MG63 (cell line): ENCODE measurements around the gene GJB4. TPM values are rescaled to one million over a fixed set of nuclear protein-coding genes. Genes with fewer than 3 reads are reported as not detected.
"Not testable (repeated sequence)": the region's sequence is repeated elsewhere in the genome, so short reads cannot be mapped to it uniquely, and the experiment has no call there.

Experiments
- DNase-seq: peaks from one replicate; pipeline ENCODE4 v3.0.0-alpha.2; 2020
- H3K27me3 ChIP-seq: fragments of 250-450 bp; sonication (Bioruptor Pico); 2 replicates; pipeline ENCODE4 v1.5.1; 2020; ENCODE audit warnings: mild to moderate bottlenecking, moderate library complexity
- H3K36me3 ChIP-seq: fragments of 250-450 bp; sonication (Bioruptor Pico); 2 replicates; pipeline ENCODE4 v1.5.1; 2020; ENCODE audit warnings: mild to moderate bottlenecking, moderate library complexity
- H3K4me3 ChIP-seq: fragments of 250-450 bp; sonication (Bioruptor Pico); 2 replicates; pipeline ENCODE4 v1.5.1; 2020; ENCODE audit warnings: mild to moderate bottlenecking, moderate library complexity
- H3K9me3 ChIP-seq: fragments of 250-450 bp; sonication (Bioruptor Pico); 2 replicates; pipeline ENCODE4 v1.5.1; 2020; ENCODE audit warnings: mild to moderate bottlenecking, moderate library complexity
- total RNA-seq: library from RNA; depleted of rRNA; stranded (reverse); fragments of >200 nt; shearing (Covaris generic); gene quantifications from 2 replicates; pipeline ENCODE4 v1.2.3, GENCODE V29; 2014; ENCODE audit warnings: low replicate concordance

GJB4 gene
- total RNA-seq, 1 experiment from 2014 or later: not detected

DNA sequence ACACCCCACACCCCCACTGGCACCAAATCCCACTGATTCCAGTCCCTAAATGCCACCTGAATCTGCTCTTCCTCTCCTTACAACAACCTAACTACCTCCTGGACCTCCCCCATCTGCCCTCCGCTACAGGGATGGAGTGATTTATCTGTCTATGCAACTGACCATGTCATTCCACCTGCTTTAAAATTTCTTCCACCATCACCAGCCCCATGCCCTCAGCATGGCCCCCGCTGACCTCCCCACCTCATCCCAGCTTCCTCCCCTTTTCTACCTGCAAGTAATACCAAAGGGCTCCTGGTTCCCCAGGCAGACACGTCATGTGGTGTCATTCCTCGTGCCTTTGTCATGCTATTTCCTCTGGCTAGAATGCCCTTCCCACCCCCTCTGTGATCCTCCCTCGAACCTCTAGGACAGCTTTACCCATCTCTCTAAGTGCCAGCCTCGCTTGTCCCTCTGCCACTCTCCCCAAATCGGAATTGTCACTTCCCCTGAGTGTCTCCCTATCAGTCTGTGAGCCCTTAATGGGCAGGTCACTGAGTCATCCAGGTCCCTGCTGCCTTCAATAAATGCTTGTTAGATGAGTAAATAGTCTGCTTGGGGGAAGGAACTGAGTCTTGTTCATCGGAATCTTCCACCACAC, 3.7 kb downstream of the GJB4 start:
- no peak for DNase-seq
- Histone ChIP-seq H3K27me3 (no peaks in the 10 kb centered on the region), H3K36me3 (no peaks in the 10 kb centered on the region), H3K4me3 (no peak overlapping the region), H3K9me3 (no peaks in the 10 kb centered on the region)

DNA sequence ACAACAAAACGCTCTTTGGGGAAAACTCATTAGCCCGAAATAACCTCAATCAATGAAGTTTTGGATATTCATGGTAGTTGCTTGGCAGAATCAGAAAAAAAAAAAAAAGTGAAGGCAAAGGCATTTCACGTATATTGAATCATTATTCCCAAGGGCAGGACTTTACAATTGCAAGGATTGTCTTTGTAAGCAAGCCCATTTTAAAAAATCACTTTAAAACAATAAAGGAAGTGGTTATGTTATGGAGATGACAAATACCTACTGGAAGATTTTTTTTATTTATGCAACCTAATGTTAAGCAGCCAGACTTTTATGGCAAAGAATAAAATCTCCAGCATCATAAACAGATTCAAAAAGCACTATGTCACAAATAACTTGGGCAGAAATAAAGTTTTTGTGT, 9.3 kb downstream of the GJB4 start:
- no peak for DNase-seq
- Histone ChIP-seq H3K4me3 (no peak overlapping the region), H3K36me3 (no peaks in the 10 kb centered on the region), H3K27me3 (no peaks in the 10 kb centered on the region), H3K9me3 (no peaks in the 10 kb centered on the region)

- DNase-seq: no peak
- no peak overlapping the region for H3K4me3 ChIP-seq
- no peaks in the 10 kb centered on the region for H3K9me3 ChIP-seq
- no peaks in the 10 kb centered on the region for H3K27me3 ChIP-seq
- H3K36me3 ChIP-seq: no peaks in the 10 kb centered on the region
Observed at GRCh38 chr1:34770891-34771504, 11.5 kb downstream of the GJB4 start.

DNA sequence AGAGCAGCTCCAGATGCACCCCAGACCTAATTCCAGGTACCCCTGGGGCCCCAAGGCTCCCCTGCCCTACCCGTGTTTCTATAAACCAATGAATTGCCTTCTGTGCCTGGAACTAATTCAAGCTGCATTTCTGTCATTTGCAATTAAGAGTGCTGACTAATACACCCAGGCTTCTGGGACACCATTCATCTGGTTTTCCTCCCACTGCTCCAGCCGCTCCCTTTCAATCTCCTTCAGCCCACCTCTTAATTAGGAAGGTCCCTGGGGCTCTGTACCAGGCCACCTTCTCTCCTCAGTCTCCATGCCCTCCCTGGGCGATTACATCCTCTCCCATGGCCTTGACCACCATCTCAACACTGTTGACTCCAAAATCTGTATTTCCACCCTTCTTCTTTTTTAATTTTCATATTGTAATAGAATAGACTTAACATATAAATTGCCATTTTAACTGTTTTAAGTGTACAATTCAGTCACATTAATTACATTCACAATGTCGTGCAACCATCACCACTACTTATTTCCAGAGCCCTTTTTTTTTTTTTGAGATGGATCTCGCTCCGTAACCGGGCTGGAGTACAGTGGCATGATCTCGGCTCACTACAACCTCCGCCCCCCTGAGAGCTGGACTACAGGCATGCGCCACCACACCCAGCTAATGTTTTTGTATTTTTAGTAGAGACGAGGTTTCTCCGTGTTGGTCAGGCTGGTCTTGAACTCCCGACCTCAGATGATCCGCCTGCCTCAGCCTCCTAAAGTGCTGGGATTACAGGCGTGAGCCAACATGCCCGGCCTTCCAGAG, 12.2 kb downstream of the GJB4 start:
- Histone ChIP-seq H3K27me3 (no peaks in the 10 kb centered on the region), H3K9me3 (no peaks in the 10 kb centered on the region), H3K4me3 (no peak overlapping the region), H3K36me3 (no peaks in the 10 kb centered on the region)
- no peak for DNase-seq

DNA sequence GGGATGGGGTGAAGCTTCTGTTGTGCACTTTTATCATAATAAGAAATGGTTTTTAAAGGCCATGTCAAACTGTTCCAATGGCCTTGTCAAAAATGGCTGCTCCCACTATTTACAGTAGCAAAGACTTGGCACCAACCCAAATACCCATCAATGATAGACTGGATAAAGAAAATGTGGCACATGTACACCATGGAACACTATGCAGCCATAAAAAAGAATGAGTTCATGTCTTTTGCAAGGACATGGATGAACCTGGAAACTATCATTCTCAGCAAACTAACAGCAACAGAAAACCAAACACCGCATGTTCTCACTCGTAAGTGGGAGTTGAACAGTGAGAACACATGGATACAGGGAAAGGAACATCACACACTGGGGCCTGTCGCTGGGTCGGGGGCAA, 13.6 kb downstream of the GJB4 start:
- not testable (repeated sequence) for H3K36me3 ChIP-seq, H3K27me3 ChIP-seq, DNase-seq, H3K9me3 ChIP-seq, H3K4me3 ChIP-seq

DNA sequence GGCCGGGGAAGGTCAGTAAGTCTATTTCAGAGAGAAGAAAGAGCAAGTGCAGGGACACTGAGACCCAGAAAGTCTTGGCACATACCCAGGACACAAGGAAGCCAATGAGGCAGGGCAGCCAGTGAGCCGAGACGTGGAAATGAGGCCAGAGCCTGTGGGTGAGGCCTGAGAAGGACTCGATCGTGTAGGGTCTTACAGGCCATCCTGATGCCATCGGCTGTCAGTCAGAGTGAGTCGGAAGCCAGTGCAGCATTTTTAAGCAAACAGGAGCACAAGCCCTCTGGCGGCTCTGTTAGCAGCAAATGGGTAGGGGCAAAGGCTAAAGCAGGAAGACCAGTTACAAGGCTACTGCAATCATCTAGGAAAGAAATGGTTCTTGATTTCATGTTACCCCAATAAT, 15.4 kb downstream of the GJB4 start:
- no peak for DNase-seq
- no peaks in the 10 kb centered on the region for H3K27me3 ChIP-seq
- H3K4me3 ChIP-seq: no peak overlapping the region
- H3K9me3 ChIP-seq: no peaks in the 10 kb centered on the region
- H3K36me3 ChIP-seq: no peaks in the 10 kb centered on the region

DNA sequence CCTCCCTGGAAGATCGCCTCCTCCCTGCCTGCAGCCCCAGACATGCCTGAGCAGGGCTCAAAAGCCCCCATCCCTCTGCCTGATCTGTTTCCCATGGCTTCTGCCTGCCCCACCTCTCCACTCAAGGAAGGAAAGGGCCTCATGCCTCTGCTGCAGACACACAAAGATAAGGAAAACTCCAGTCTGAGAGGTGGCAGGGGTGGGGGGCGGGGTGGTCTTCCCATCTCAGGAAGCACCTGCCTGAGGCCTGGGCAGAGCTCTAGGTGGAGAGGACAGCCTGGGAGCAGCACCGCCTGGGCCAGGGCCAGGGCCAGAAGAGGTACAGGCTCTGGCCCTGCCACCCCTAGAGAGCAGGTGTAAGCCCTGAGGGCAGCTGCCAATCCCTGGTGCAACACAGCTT, 17.4 kb downstream of the GJB4 start:
- no peak for DNase-seq
- H3K9me3 ChIP-seq: no peaks in the 10 kb centered on the region
- no peaks in the 10 kb centered on the region for H3K36me3 ChIP-seq
- H3K4me3 ChIP-seq: no peak overlapping the region
- H3K27me3 ChIP-seq: peaks cover 8% of the 10 kb centered on the region

DNA sequence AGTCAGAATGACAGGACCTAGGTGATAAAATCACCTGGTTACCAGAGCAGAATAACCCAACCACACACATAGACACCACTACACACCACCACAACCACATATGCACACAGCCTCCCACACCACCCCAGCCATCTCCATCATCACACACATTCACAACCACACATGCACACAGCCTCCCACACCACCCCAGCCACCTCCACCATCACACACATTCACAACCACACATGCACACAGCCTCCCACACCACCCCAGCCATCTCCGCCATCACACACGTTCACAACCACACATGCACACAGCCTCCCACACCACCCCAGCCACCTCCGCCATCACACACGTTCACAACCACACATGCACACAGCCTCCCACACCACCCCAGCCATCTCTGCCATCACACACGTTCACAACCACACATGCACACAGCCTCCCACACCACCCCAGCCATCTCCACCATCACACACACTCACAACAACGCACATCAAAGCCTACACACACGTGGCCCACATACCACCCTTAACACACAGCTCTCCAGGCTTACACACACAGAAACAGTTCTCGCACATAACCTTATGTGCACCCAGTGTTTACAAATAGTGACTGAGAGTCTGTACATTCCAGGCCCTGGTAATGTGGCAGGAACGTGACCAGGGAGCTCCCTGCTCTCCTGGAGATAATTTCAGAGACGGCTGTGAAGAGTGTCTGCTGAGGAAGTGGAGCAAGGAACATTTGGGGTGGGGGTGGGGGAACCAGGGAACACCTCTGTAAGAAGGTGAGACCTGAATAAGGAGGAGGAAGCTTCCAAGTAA, 18.2 kb downstream of the GJB4 start:
- no peaks in the 10 kb centered on the region for H3K36me3 ChIP-seq
- DNase-seq: no peak
- H3K4me3 ChIP-seq: no peak overlapping the region
- H3K27me3 ChIP-seq: peaks cover 10% of the 10 kb centered on the region
- no peaks in the 10 kb centered on the region for H3K9me3 ChIP-seq

DNA sequence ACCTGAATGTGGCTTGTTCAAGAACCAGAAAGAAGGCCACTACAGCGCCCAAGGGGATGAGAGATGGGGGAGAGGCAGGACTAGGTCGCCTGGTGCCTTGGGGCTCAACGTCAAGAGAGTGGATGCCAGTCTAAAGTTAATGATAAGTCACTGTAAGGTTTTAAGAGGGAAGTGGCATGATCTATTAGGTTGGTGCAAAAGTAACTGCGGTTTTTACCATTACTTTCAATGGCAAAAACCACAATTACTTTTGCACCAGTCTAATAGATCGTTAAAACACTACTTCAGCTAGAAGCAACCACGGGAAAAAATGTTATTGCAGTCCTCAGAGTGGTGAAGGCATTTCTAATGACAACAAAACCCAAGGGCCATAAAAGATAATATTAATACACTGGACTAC, 18.8 kb downstream of the GJB4 start:
- Histone ChIP-seq H3K27me3 (peaks cover 10% of the 10 kb centered on the region), H3K4me3 (no peak overlapping the region), H3K36me3 (no peaks in the 10 kb centered on the region), H3K9me3 (no peaks in the 10 kb centered on the region)
- DNase-seq: no peak

DNA sequence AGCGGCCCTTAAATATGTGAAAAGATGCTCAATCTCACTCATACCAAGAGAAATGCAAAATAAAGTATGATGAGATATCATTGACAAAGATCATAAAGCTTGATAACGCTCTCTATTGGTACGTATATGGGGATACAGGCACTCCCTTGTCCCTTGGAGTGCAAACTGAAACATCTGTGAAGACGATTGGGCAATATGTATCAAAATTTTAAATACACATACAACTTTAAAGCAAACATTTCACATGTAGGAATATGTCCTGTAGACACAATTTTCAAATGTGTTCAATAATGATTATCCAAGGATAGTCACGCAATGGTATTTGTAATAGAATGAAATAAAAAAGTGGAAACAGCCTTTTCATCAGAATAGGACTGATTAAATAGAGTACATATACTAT, 19.5 kb downstream of the GJB4 start:
- Histone ChIP-seq H3K4me3 (no peak overlapping the region), H3K36me3 (no peaks in the 10 kb centered on the region), H3K27me3 (peaks cover 10% of the 10 kb centered on the region), H3K9me3 (no peaks in the 10 kb centered on the region)
- DNase-seq: no peak

GRCh38 chr1:34779526-34779925, 20.0 kb downstream of the GJB4 start:
- Histone ChIP-seq H3K27me3 (peaks cover 10% of the 10 kb centered on the region), H3K9me3 (no peaks in the 10 kb centered on the region), H3K36me3 (no peaks in the 10 kb centered on the region), H3K4me3 (no peak overlapping the region)
- DNase-seq: no peak

DNA sequence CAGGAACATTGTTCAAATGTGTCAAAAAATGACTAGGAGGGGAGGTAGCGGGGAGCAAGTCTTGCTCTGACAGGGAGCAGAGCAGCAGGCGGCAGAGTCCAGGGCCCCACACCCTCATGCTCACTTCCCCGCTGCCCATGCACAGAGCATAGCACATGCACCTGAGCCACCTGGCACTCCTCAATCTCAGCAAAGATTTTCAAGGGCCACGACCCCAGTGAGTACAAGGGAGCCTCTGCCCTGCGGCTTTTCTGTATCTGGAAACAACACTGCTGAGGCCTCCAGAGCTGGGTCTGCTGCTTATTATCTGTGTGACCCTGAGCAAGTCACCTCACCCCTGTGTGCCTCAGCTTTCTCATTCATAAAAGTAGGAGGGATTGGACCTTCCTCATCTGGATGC, 20.4 kb downstream of the GJB4 start:
- H3K4me3 ChIP-seq: no peak overlapping the region
- H3K9me3 ChIP-seq: no peaks in the 10 kb centered on the region
- H3K36me3 ChIP-seq: no peaks in the 10 kb centered on the region
- DNase-seq: no peak
- H3K27me3 ChIP-seq: peaks cover 10% of the 10 kb centered on the region

- DNase-seq: no peak
- no peak overlapping the region for H3K4me3 ChIP-seq
- peaks cover 10% of the 10 kb centered on the region for H3K27me3 ChIP-seq
- H3K9me3 ChIP-seq: no peaks in the 10 kb centered on the region
- H3K36me3 ChIP-seq: no peaks in the 10 kb centered on the region
Observed at GRCh38 chr1:34780528-34780927, 21.0 kb downstream of the GJB4 start.

GRCh38 chr1:34781071-34781843, 21.7 kb downstream of the GJB4 start, which contains the start of gene GJB3:
GJB3 (plus strand) TSS chr1:34781214; CDS start chr1:34784763, 3,549 bp downstream.
- Histone ChIP-seq H3K4me3 (peak within 1 kb of the TSS; percentile 14; the same call in 1 of the 2 replicates), H3K9me3 (no peaks in the 10 kb centered on the region), H3K36me3 (no peaks in the 10 kb centered on the region), H3K27me3 (peaks cover 10% of the 10 kb centered on the region)
- peak; percentile 16 for DNase-seq

GRCh38 chr1:34781844-34782391, 22.4 kb downstream of the GJB4 start:
- no peak overlapping the region for H3K4me3 ChIP-seq

DNA sequence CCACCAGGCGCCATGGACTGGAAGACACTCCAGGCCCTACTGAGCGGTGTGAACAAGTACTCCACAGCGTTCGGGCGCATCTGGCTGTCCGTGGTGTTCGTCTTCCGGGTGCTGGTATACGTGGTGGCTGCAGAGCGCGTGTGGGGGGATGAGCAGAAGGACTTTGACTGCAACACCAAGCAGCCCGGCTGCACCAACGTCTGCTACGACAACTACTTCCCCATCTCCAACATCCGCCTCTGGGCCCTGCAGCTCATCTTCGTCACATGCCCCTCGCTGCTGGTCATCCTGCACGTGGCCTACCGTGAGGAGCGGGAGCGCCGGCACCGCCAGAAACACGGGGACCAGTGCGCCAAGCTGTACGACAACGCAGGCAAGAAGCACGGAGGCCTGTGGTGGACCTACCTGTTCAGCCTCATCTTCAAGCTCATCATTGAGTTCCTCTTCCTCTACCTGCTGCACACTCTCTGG, 25.2 kb downstream of the GJB4 start:
- no peaks in the 10 kb centered on the region for H3K36me3 ChIP-seq
- no peaks in the 10 kb centered on the region for H3K9me3 ChIP-seq
- no peak overlapping the region for H3K4me3 ChIP-seq
- H3K27me3 ChIP-seq: peaks cover 10% of the 10 kb centered on the region
- DNase-seq: no peak

More at GRCh38 chr1:34781844-34782391, 22.4 kb downstream of the GJB4 start:
- Histone ChIP-seq H3K27me3 (peaks cover 10% of the 10 kb centered on the region), H3K9me3 (no peaks in the 10 kb centered on the region), H3K36me3 (no peaks in the 10 kb centered on the region)
- DNase-seq: no peak
